ENCODE data around the gene AFP. TPM values are rescaled to one million over a fixed set of nuclear protein-coding genes. Genes with fewer than 3 reads are reported as not detected.
"Not testable (repeated sequence)": the region's sequence is repeated elsewhere in the genome, so short reads cannot be mapped to it uniquely, and the experiment has no call there.

AFP gene
- not detected for total RNA-seq
- total RNA-seq (2013), result not detected

GRCh38 chr4:73435984-73436383, at the start of gene AFP:
Gene AFP, plus strand, starts transcription at chr4:73436221. Its CDS starts 42 bp downstream, at chr4:73436263.
- intact Hi-C loops (cut with micrococcal nuclease), result no loop called here
- ATAC-seq (no peak), DNase-seq (no peak)
- TF ChIP-seq CTCF (IDR thresholded peaks at IDR 0.05), result no peak
- Histone ChIP-seq H3K4me3 (ENCODE audit: low read length) (no peak within 1 kb of the TSS), H3K27ac (ENCODE audit: low read length) (no peak within 1 kb of the TSS), H3K36me3 (ENCODE audit: control insufficient read depth, insufficient read depth, low read length) (no peaks in the 10 kb centered on the region), H3K9me3 (ENCODE audit: control insufficient read depth, insufficient read depth, low read length) (no peaks in the 10 kb centered on the region), H3K4me1 (ENCODE audit: control insufficient read depth, insufficient read depth, low read length) (no peaks in the 10 kb centered on the region), H3K27me3 (ENCODE audit: control insufficient read depth, insufficient read depth, low read length) (no peaks in the 10 kb centered on the region)
- Mint-ChIP-seq H3K9me3 (no peaks in the 10 kb centered on the region), H3K36me3 (no peaks in the 10 kb centered on the region), H3K27me3 (ENCODE audit: low read depth in 2 of 2) (no peaks in the 10 kb centered on the region), H3K4me3 (no peak within 1 kb of the TSS), H3K4me1 (no peaks in the 10 kb centered on the region), H3K27ac (no peak within 1 kb of the TSS)
- WGBS (ENCODE audit: insufficient coverage), result 100% methylated on average over 1 of the region's 1 CpG

GRCh38 chr4:73387552-73387951, 48.5 kb upstream of the AFP start:
- no peaks in the 10 kb centered on the region for H3K36me3 ChIP-seq (ENCODE audit: control insufficient read depth, insufficient read depth, low read length)
- DNase-seq (no peak), ATAC-seq (no peak)
- intact Hi-C loops (cut with micrococcal nuclease), result no loop called here
- Mint-ChIP-seq H3K4me1 (no peaks in the 10 kb centered on the region), H3K27me3 (ENCODE audit: low read depth in 2 of 2) (no peaks in the 10 kb centered on the region), H3K27ac (no peak overlapping the region), H3K36me3 (no peaks in the 10 kb centered on the region), H3K9me3 (peaks cover 7 to 12% of the 10 kb centered on the region in 2 donors), H3K4me3 (no peak overlapping the region)
- H3K27me3 ChIP-seq (ENCODE audit: control insufficient read depth, insufficient read depth, low read length), result no peaks in the 10 kb centered on the region
- no peak for TF ChIP-seq CTCF (IDR thresholded peaks at IDR 0.05)
- H3K4me1 ChIP-seq (ENCODE audit: control insufficient read depth, insufficient read depth, low read length), result no peaks in the 10 kb centered on the region
- H3K4me3 ChIP-seq (ENCODE audit: low read length), result no peak overlapping the region
- H3K9me3 ChIP-seq (ENCODE audit: control insufficient read depth, insufficient read depth, low read length), result no peaks in the 10 kb centered on the region
- H3K27ac ChIP-seq (ENCODE audit: low read length), result no peak overlapping the region

GRCh38 chr4:73388887-73389286, 47.1 kb upstream of the AFP start:
- no peak for DNase-seq
- Histone ChIP-seq H3K4me3 (ENCODE audit: low read length) (no peak overlapping the region), H3K9me3 (ENCODE audit: control insufficient read depth, insufficient read depth, low read length) (no peaks in the 10 kb centered on the region), H3K36me3 (ENCODE audit: control insufficient read depth, insufficient read depth, low read length) (no peaks in the 10 kb centered on the region), H3K27me3 (ENCODE audit: control insufficient read depth, insufficient read depth, low read length) (no peaks in the 10 kb centered on the region), H3K27ac (ENCODE audit: low read length) (no peak overlapping the region), H3K4me1 (ENCODE audit: control insufficient read depth, insufficient read depth, low read length) (no peaks in the 10 kb centered on the region)
- no CpG with 5 or more reads among the region's 1 CpG for WGBS (ENCODE audit: insufficient coverage)
- Mint-ChIP-seq H3K36me3 (no peaks in the 10 kb centered on the region), H3K27ac (no peak overlapping the region), H3K27me3 (ENCODE audit: low read depth in 2 of 2) (no peaks in the 10 kb centered on the region), H3K4me3 (no peak overlapping the region), H3K9me3 (peaks cover 7 to 12% of the 10 kb centered on the region in 2 donors), H3K4me1 (no peaks in the 10 kb centered on the region)
- no peak for TF ChIP-seq CTCF (IDR thresholded peaks at IDR 0.05)
- ATAC-seq, result no peak
- intact Hi-C loops (cut with micrococcal nuclease), result no loop called here

- ATAC-seq; intact Hi-C loops (cut with micrococcal nuclease); H3K27me3 ChIP-seq (ENCODE audit: control insufficient read depth, insufficient read depth, low read length); H3K36me3 ChIP-seq (ENCODE audit: control insufficient read depth, insufficient read depth, low read length); H3K4me1 ChIP-seq (ENCODE audit: control insufficient read depth, insufficient read depth, low read length); H3K4me3 ChIP-seq (ENCODE audit: low read length); H3K4me3 Mint-ChIP-seq; H3K27me3 Mint-ChIP-seq (ENCODE audit: low read depth in 2 of 2); H3K27ac Mint-ChIP-seq; H3K27ac ChIP-seq (ENCODE audit: low read length); H3K4me1 Mint-ChIP-seq; H3K36me3 Mint-ChIP-seq; H3K9me3 ChIP-seq (ENCODE audit: control insufficient read depth, insufficient read depth, low read length); DNase-seq: not testable (repeated sequence)
- peaks cover 7 to 11% of the 10 kb centered on the region in 2 donors for H3K9me3 Mint-ChIP-seq
- WGBS (ENCODE audit: insufficient coverage), result 100% methylated on average over 2 of the region's 2 CpGs
These were observed 46.4 kb upstream of the AFP start for GRCh38 chr4:73389663-73390062.

Measured in natural killer cell (primary cell).